GM21786 (cell line): ENCODE results near the gene SLC25A23.

Experiments used
- ATAC-seq: cut with Tn5 transposase; IDR thresholded peaks from one replicate; pipeline ENCODE4 v1.9.1; 2021; ENCODE audit not compliant: unreplicated experiment

Gene SLC25A23

DNA sequence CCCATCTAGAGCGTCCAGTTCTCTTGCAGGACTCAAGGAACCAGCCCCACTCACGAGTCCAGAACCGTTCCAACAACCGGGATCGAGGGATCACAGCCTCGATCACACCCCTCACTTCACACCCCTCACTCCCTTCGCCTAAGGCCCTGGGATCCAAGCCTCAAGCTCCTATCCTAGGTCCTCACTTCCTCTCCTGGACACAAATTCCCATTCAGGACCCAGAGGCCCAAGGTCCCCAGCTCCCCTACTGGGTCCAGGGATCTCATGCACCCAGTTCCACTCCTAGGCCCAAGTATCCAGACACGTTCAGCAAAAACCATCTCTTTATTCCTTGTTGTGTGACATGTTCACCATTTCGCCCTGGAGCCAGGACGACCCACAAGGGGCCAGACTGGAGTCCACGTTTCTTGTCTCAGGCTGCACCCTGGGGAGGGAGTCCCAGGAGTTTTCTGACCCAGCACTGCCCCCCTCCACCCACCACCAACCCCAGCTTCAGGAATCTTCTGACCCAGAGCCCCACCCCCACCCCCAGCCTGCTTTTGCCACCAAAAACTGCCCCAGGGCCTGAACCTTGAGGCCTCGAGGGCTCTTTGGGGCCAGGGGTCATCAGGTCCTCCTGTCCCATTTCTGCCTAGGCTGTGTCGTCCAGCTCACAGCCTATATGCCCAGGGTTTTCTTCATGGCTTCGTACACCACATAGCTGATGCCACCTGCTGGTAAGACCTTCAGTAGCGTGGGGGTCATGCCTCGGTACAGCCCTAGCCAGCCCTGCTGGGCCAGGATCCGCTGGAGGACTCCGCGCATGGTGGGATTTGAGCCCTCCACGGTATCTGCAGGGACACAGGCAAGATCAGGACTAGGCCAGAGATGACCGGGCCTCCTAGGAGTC lies 33.6 kb downstream of the SLC25A23 start:
- ATAC-seq = no peak

- peak; percentile 83 for ATAC-seq
Measured at GRCh38 chr19:6424939-6425731, 34.5 kb downstream of the SLC25A23 start.

- ATAC-seq = no peak
Measured at GRCh38 chr19:6424195-6424938, 35.2 kb downstream of the SLC25A23 start, which contains the start of gene KHSRP. KHSRP (minus strand) TSS chr19:6424811; CDS start chr19:6424701, 110 bp downstream.

- ATAC-seq = no peak
Measured at GRCh38 chr19:6423499-6424194, 35.9 kb downstream of the SLC25A23 start.

DNA sequence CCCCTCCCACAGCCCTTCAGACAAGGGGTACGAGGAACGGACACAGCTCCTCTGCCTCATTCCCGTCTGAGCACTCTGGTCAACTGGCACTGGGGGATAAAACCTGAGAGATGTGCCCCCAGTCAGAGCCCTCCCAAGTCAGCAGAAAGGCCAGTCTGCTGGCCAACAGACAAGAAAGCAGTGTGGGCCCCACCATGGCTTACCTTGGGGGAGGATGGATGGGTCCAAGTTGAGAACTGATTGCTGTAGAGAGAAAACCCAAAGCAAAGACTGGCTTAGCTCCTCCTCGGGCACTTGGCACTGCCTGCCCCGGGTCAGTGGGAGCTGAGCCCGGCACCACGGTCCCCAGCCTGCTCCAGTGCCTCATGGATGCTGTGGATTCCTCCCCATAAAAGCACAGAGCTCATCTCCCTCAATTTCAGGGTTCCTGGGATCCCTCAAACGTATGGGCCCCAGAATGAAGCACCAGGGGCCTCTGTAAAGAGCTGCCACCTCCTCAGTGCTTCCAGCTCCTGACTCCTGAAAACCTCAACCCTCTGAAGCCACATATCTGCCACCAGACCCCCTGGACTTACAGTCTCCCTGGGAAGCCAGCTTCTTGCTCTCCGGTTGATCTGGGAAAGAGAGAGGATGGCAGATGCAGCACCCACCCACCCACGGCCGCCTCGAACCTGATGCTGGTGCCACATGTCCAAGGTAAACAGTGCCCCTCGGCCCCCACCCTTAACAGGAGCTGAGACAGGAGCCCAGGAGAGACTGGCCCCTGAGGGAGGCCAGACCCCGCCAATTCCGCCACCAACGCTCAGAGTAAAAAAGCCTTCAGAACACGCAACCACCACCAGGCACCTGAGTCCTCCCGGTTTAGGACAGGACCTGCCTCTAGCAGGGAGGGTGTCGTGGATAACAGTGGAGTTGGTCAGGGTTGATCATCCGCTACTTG lies 38.2 kb downstream of the SLC25A23 start:
- ATAC-seq = no peak

GRCh38 chr19:6418562-6418932 lies 41.0 kb downstream of the SLC25A23 start:
- ATAC-seq = no peak

GRCh38 chr19:6417713-6418561 lies 41.7 kb downstream of the SLC25A23 start:
- no peak for ATAC-seq

- no peak for ATAC-seq
Measured at GRCh38 chr19:6416658-6417405, 42.8 kb downstream of the SLC25A23 start.

GRCh38 chr19:6415591-6416190 lies 43.9 kb downstream of the SLC25A23 start:
- ATAC-seq = no peak

- ATAC-seq = no peak
Measured at GRCh38 chr19:6414793-6415590, 44.6 kb downstream of the SLC25A23 start.

GRCh38 chr19:6413721-6414643 lies 45.6 kb downstream of the SLC25A23 start:
- no peak for ATAC-seq

DNA sequence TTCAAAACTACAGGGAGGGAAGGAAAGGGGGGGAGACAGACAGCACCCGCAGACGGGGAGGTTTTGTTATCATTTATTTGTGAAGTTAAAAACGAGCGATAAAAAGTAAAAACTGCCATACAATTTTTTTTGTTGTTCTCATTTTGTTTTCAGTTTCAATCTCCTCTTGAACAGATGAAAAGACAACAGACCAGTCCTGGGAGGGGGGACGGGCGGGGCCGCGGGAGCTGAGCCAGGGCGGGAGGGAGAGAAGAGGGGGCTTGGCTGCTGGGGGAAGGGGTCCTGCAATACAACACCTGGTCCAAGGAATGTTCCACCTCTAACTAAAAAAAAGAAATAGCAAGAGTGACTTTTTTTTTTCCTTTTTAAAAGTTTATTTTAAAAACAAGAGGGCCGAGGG lies 46.3 kb downstream of the SLC25A23 start:
- no peak for ATAC-seq

- ATAC-seq = no peak
Measured at GRCh38 chr19:6412447-6413091, 47.0 kb downstream of the SLC25A23 start.

- ATAC-seq = no peak
Measured at GRCh38 chr19:6412061-6412446, 47.5 kb downstream of the SLC25A23 start.

GRCh38 chr19:6409346-6409745 lies 50.2 kb downstream of the SLC25A23 start:
- ATAC-seq = no peak
